ENCODE measurements around the gene CNN1.

- TF ChIP-seq CTCF (IDR thresholded peaks at IDR 0.05) (no peak), POLR2A (IDR thresholded peaks at IDR 0.05) (no peak)
Observed at GRCh38 chr19:11506101-11506555, 32.5 kb upstream of the CNN1 start.
